ENCODE data around the gene TKFC.

The TKFC gene

GRCh38 chr11:61310749-61311148 lies 22.3 kb upstream of the TKFC start:
- no peak overlapping the region for H3K4me3 ChIP-seq (ENCODE audit: low read depth, low read length)
- no peak for TF ChIP-seq CTCF (IDR thresholded peaks at IDR 0.05; ENCODE audit: borderline replicate concordance, insufficient read depth, low read depth, low read length)

GRCh38 chr11:61315260-61315659 lies 17.8 kb upstream of the TKFC start:
- H3K4me3 ChIP-seq (ENCODE audit: low read depth, low read length): no peak overlapping the region
- TF ChIP-seq CTCF (IDR thresholded peaks at IDR 0.05; ENCODE audit: borderline replicate concordance, insufficient read depth, low read depth, low read length): no peak

GRCh38 chr11:61325649-61326414 lies 7.2 kb upstream of the TKFC start:
- H3K4me3 ChIP-seq (ENCODE audit: low read depth, low read length): no peak overlapping the region
- TF ChIP-seq CTCF (IDR thresholded peaks at IDR 0.05; ENCODE audit: borderline replicate concordance, insufficient read depth, low read depth, low read length): no peak

GRCh38 chr11:61327669-61328071 lies 5.4 kb upstream of the TKFC start:
- H3K4me3 ChIP-seq (ENCODE audit: low read depth, low read length): no peak overlapping the region
- TF ChIP-seq CTCF (IDR thresholded peaks at IDR 0.05; ENCODE audit: borderline replicate concordance, insufficient read depth, low read depth, low read length): no peak

GRCh38 chr11:61328351-61328750 lies 4.7 kb upstream of the TKFC start:
- no peak for TF ChIP-seq CTCF (IDR thresholded peaks at IDR 0.05; ENCODE audit: borderline replicate concordance, insufficient read depth, low read depth, low read length)
- H3K4me3 ChIP-seq (ENCODE audit: low read depth, low read length): no peak overlapping the region

- no peak overlapping the region for H3K4me3 ChIP-seq (ENCODE audit: low read depth, low read length)
- TF ChIP-seq CTCF (IDR thresholded peaks at IDR 0.05; ENCODE audit: borderline replicate concordance, insufficient read depth, low read depth, low read length): no peak
These were observed 3.2 kb upstream of the TKFC start for GRCh38 chr11:61329871-61330270.

- peak overlapping the region; percentile 87 for H3K4me3 ChIP-seq (ENCODE audit: low read depth, low read length)
- TF ChIP-seq CTCF (IDR thresholded peaks at IDR 0.05; ENCODE audit: borderline replicate concordance, insufficient read depth, low read depth, low read length): no peak
These were observed 1.4 kb upstream of the TKFC start for GRCh38 chr11:61331651-61332050.
